LHCN-M2 (cell line): ENCODE results near the gene PPP4R3B. TPM values are rescaled to one million over a fixed set of nuclear protein-coding genes. Genes with fewer than 3 reads are reported as not detected.

Source experiments
- DNase-seq: peaks from one replicate; pipeline ENCODE4 v3.0.0-alpha.2; 2012; ENCODE audit warnings: low read depth
- polyA plus RNA-seq: library from polyadenylated mRNA; unstranded; fragments of >200 nt; gene quantifications from one replicate; pipeline ENCODE4 v1.2.1, GENCODE V29; 2012; ENCODE audit warnings: missing spikeins
- total RNA-seq: library from RNA; depleted of rRNA; stranded (reverse); fragments of >200 nt; gene quantifications from 2 replicates; pipeline ENCODE4 v1.2.3, GENCODE V29; 2014; rRNA removed

The PPP4R3B gene
- 36.8 and 42.7 TPM in 2 replicates for total RNA-seq
- 12.5 TPM for polyA plus RNA-seq

DNA sequence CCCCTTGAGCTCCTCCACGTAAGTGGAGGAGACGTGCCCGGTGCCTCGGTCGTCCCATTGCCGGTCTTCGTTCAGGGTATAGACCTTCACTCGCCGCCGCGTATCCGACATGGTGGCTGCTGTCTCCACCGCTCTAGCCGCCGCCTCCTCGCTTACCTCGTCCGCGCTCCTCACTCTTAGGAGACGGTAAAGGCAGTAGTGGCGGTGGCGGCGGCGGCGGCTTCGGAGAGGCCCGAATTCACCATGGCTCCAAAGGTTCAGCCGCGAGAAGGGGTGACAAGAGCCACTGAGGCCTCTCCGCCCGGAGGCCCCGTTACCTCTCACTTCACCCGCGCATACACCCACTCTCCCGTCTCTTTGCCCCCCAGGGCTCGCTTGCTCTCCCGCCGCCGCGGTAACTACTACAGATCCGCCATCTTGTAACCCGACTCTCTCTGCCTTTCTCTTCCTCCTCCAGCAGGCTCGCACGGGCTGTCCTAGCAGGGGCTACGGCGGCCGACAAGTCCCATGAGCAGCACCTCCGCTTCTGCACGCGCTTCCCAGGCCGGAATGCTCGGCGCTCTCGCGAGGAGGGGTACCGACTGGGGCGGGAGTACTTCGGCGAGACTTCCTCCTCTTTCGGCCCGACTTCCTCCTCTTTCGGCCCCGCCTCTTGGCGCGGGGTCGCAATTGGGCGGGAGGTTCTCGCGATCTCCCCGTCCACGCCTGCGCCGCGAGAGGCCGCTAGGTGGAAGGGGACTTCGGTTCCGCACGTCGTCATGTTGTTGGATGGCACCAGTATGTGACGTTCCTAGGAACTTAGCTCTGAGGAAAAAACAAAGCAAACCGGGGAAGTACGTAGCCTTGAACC, at the start of gene PPP4R3B:
PPP4R3B (minus strand) TSS at position 448 of the 850 bp plus-strand sequence; CDS start at position 111, 337 bp downstream.
- peak; percentile 99 for DNase-seq

- DNase-seq: no peak
Measured at GRCh38 chr2:55653255-55653654, 35.8 kb upstream of the PPP4R3B start.

DNA sequence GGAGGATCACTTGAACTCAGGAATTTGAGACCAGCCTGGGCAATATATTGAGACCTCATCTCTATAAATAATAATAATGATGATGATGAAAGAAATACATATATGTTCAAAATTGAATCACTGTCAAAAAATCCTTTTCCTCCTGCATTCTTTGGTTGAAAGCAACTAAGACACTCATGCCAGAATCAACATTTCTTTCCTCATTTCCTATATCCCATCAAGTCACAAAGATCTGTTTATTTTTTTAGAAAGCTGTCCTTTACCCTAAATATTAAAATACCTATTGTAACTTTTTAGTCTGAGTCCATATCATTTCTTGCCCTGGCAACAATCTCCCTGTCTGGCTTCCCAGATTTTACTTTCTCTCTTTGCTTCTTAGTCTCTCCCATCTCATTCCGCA, 31.8 kb upstream of the PPP4R3B start:
- DNase-seq: no peak

- no peak for DNase-seq
Measured at GRCh38 chr2:55636831-55637230, 19.4 kb upstream of the PPP4R3B start.

GRCh38 chr2:55628931-55629330, 11.5 kb upstream of the PPP4R3B start:
- DNase-seq: no peak

GRCh38 chr2:55627915-55628314, 10.5 kb upstream of the PPP4R3B start:
- no peak for DNase-seq

GRCh38 chr2:55621802-55622201, 4.4 kb upstream of the PPP4R3B start:
- DNase-seq: no peak

- DNase-seq: no peak
Measured at GRCh38 chr2:55620123-55620779, 2.8 kb upstream of the PPP4R3B start.

GRCh38 chr2:55618275-55619055, 1.0 kb upstream of the PPP4R3B start:
- DNase-seq: peak; percentile 67

DNA sequence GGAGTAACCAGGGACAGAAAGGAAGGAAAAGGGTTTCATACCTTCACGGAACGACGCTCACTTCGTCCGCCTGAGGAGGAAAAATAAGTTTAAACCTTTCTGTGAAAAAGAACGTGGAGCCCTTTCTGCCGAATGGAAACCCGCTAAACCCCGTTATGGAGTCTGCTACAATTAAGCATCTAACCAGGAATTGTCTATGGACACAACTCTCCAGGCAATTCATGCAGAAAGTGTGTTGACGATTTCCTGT, 528 bp upstream of the PPP4R3B start:
- DNase-seq: peak; percentile 4

GRCh38 chr2:55616551-55617174, 759 bp downstream of the PPP4R3B start:
- DNase-seq: peak; percentile 77

DNA sequence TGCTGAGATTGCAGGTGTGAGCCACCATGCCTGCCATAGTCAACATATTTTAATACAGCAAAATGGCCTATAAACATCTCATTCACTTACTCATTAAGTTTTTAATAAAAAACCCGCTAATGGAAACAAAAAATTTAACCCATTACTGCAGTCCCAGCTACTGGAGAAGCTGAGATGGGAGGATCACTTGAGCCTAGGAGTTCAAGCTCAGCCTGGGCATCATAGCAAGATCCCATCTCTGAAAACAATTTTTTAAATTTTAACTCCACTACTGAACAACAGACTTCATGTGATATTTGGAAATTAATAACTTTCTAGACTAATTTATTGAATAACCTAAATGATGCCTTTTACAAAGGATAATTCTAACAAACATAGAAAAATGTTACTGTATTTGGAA, 5.4 kb downstream of the PPP4R3B start:
- DNase-seq: no peak

- DNase-seq: no peak
Measured at GRCh38 chr2:55610954-55611743, 6.3 kb downstream of the PPP4R3B start.

DNA sequence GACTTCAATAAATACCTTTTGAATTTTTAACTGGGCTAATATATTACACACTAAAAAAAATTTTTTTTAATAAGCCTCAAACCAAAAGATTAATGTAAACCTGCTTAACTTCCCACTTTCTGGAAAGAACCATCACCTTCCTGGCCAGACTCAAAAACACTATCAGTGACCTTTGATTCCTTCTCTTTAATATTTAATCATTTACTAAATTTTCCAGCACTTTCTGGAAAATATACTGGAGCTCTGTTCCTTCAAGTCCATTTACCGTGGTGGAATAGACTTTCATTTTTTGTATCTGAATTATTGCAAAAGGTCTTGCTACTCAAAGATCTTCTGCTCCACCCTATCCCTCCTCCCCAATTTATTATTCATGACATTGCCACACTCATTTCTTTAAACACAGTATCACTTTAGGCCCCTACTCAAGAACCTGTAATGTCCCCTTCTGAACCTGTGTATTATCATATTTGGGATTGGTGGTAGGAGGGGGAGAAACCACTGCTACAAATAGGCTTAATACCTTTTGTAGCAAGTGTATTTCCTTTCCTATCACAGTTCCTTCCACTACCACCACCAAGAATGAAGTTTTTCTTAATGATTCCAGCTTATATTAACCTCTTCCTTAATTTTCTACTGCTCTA, 7.4 kb downstream of the PPP4R3B start:
- no peak for DNase-seq

- DNase-seq: no peak
Measured at GRCh38 chr2:55609193-55609794, 8.1 kb downstream of the PPP4R3B start.

DNA sequence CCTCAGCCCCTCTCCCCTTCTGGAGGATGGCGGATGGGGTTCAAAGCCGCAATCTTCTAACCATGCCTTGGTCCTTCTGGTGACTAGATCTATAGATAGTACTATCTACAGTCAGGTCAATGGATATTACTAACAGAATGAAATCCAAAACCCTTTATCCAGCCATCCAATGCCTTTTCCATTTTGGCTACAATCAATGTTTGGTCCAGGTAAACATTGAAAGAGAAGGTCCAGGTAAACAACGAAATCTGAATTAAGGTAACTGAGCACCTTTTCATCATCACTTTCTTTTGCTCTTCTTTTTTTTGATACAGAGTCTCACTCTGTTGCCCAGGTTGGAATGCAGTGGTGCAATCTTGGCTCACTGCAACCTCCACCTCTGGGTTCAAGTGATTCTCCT, 9.7 kb downstream of the PPP4R3B start:
- DNase-seq: no peak

DNA sequence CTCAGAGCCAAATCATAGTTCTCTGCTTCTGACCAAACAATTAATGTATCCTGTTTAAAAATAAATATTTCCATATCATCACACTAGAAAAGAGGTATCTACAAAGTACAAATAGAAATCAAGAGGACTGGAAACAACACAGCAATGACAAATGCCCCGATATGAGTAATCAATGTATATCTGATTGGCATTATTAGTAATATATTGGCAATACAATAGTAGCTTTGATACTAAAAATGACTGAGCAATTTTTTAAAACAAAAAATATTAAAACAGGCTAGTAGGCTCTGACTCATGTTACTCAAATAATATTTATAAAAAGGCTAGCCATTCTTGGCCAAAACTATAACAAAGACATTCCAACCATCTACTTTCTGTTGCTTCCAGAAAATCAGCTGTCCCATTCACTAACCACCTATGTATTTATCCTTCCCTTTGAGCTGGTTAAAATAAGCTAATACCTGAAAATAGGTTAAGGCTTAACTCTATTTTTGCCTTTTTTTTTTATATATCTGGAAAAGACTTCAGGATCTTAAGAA, 13.3 kb downstream of the PPP4R3B start:
- DNase-seq: peak; percentile 20

- no peak for DNase-seq
Measured at GRCh38 chr2:55601849-55602248, 15.6 kb downstream of the PPP4R3B start.

DNA sequence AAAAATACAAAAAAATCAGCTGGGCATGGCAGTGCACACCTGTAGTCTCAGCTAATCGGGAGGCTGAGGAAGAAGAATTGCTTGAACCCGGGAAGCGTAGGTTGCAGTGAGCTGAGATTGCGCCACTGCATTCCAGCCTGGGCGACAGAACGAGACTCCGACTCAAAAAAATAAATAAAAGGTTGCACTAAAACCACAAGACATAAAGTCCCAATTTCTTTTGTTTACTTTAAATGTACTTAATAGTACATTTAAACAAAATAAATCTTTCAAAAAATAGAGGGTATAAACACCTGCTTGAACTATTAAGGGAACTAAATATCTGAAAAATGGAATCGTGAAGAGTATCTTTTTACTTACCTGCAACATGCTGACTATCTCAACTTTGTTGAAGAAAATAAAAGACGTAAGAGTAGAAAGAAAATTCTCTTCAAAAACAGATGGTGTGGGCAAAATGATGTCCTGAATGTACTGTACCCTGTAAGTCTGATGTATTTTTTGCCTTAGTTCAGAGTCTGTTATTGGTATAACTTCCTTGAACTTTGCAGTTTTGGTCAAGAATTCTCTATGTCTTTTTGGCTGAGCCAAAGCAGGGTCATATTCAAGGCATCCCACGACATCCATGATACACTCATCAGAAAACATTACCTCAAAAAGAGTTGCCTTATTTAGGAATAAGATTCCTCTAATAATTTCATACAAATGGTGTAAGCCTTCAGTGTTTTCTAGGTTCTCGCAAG, 19.2 kb downstream of the PPP4R3B start:
- DNase-seq: no peak
